ENCODE data around the gene ZNF280A.

DNA sequence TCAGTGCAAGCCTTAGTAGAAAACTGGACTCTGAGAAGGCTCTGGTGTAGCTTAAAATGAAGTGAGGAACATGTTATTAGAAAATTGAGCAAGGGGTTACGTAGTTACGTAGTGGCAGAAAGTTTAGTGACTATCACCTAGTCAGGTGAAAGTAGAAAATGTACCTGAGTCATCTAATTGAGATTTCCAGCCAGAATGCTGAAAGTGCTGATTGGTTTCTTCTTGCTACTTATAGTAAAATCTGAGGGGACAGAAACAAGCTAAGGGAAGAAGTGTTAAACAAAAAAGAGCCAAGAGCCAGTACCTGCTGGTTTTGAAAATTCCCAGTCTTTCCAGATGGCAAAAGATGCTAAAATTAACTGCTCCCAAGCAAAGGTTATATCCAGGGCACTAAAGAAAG lies 41.0 kb downstream of the ZNF280A start:
- TF ChIP-seq TCF7L2 (IDR thresholded peaks at IDR 0.05; ENCODE audit: low read depth, low read length) (no peak), POLR2AphosphoS5 (IDR thresholded peaks at IDR 0.05; ENCODE audit: low read depth, low read length) (no peak), REST (IDR thresholded peaks at IDR 0.05; ENCODE audit: insufficient read depth in 1 of 2, low read depth in 2 of 2, low read length in 1 of 2) (no peak)
- TF ChIP-seq, protein P1, sequence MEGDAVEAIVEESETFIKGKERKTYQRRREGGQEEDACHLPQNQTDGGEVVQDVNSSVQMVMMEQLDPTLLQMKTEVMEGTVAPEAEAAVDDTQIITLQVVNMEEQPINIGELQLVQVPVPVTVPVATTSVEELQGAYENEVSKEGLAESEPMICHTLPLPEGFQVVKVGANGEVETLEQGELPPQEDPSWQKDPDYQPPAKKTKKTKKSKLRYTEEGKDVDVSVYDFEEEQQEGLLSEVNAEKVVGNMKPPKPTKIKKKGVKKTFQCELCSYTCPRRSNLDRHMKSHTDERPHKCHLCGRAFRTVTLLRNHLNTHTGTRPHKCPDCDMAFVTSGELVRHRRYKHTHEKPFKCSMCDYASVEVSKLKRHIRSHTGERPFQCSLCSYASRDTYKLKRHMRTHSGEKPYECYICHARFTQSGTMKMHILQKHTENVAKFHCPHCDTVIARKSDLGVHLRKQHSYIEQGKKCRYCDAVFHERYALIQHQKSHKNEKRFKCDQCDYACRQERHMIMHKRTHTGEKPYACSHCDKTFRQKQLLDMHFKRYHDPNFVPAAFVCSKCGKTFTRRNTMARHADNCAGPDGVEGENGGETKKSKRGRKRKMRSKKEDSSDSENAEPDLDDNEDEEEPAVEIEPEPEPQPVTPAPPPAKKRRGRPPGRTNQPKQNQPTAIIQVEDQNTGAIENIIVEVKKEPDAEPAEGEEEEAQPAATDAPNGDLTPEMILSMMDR (IDR thresholded peaks at IDR 0.05), result no peak

Measured in Panc1 (cell line).